ENCODE measurements around the gene LAMP5.

- TF ChIP-seq CTCF (IDR thresholded peaks at IDR 0.05) (no peak), POLR2A (IDR thresholded peaks at IDR 0.05) (no peak)
Measured at GRCh38 chr20:9515214-9515585, 810 bp downstream of the LAMP5 start.
